Right lobe of liver (tissue), 6 donors: ENCODE data around the gene HYDIN. TPM values are rescaled to one million over a fixed set of nuclear protein-coding genes. Genes with fewer than 3 reads are reported as not detected.

ENCODE experiments used
- ATAC-seq, 4 donors: fragments of 200-7000 bp; cut with Tn5 transposase; one replicate each; pipeline ENCODE4 v1.9.1; 2020; ENCODE audit warnings: mild to moderate bottlenecking in 4 of 4, moderate library complexity in 4 of 4
- DNase-seq, 3 donors: peaks; one replicate each; pipeline ENCODE4 v3.0.0-alpha.2; 2020
- H3K27ac ChIP-seq, 3 donors: fragments of 200-600 bp; one replicate each; pipeline ENCODE4 v1.8.0; 2022
- H3K27me3 ChIP-seq, 2 donors: fragments of 200-600 bp; one replicate each; pipeline ENCODE4 v1.8.0; 2022
- H3K36me3 ChIP-seq, 4 donors: fragments of 200-600 bp; sonication (generic) in 1 of 4; one replicate each; pipeline versions ENCODE4 v1.5.1 to v1.8.0; 2017 to 2022; ENCODE audit warnings: control low read depth in 1 of 4
- H3K4me1 ChIP-seq, 4 donors: fragments of 200-600 bp; sonication (generic) in 1 of 4; one replicate each; pipeline versions ENCODE4 v1.5.1 to v1.8.0; 2017 to 2022; ENCODE audit warnings: control low read depth in 1 of 4
- H3K4me3 ChIP-seq, 3 donors: fragments of 200-600 bp; one replicate each; pipeline ENCODE4 v1.8.0; 2022
- H3K9me3 ChIP-seq, 4 donors: fragments of 200-600 bp; sonication (generic) in 1 of 4; one replicate each; pipeline versions ENCODE4 v1.5.1 to v1.8.0; 2017 to 2022; ENCODE audit warnings: control low read depth in 1 of 4
- CTCF ChIP-seq, 4 donors: fragments of 200-600 bp in 3 of 4; fragments of 450-650 bp in 1 of 4; IDR thresholded peaks; one replicate each; pipeline versions ENCODE4 v1.5.1 to v1.8.0; 2016 to 2022; ENCODE audit warnings: antibody characterized with exemption in 4 of 4, mild to moderate bottlenecking in 2 of 4
- POLR2A ChIP-seq: fragments of 450-650 bp; IDR thresholded peaks from one replicate; pipeline ENCODE4 v1.6.1; 2017; ENCODE audit warnings: antibody characterized with exemption, mild to moderate bottlenecking
- WGBS: methylation state at CpG from one replicate; pipeline ENCODE4 v1.1.6; 2018; ENCODE audit warnings: low coverage, low lambda C conversion rate; ENCODE audit not compliant: insufficient coverage; ENCODE audit errors: missing lambda C conversion rate; 5-methylcytosine and 5-hydroxymethylcytosine counted together
- intact Hi-C, 2 donors: fragments of 100-400 bp; cut with DNase I; formaldehyde crosslinking; loops; one replicate each; pipeline versions ENCODE4 v1.11.2 to v1.14.1; 2022
- total RNA-seq, 6 experiments: library from RNA; depleted of rRNA in 2 of 6; stranded (reverse); fragments of >200 nt in 2 of 6; fragmentation: NEBNext Ultra II Directional in 3 of 6; extraction: Animal tissue kit (Norgen Biotek cat#: 25700) in 3 of 6; gene quantifications; one replicate each; pipeline versions ENCODE4 v1.1.0 to v1.2.4, GENCODE V29; 2016 to 2023
- donor health status: DM: no; HTN: yes; CAD: no.
- donor health status: DM: no; HTN: no; CAD: no.
- donor health status: DM: no; HTN: no; CAD: no.
- donor health status: DM: no; HTN: yes; CAD: no.
- donor health status: DM: no; HTN: yes; CAD: no.

HYDIN gene
- total RNA-seq, 6 experiments from 2014 or later = 0.20 to 1.4 (median 0.27) TPM; not detected in 1

DNA sequence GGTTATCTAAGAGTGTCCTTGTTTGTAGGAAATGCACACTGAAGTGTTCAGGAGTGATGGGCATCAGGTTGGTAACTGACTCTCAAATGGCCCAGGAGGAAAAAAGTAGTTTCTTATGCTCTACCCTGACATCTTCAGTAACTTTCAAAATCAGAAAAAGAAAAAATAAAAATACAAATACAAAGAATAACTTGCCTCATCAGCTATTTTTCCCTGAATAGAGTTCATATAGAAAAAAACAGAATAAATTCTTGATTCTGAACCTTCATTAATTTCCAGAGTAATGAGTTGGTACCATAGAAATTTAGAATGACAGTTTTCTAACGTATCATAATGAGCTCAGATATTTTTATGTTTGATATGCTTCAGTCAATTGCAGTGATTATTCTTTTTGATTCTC, 27.2 kb upstream of the HYDIN start:
- intact Hi-C loops = no loop called here
- no peaks in the 10 kb centered on the region for H3K9me3 ChIP-seq
- H3K4me1 ChIP-seq = no peaks in the 10 kb centered on the region
- WGBS = 44% methylated on average over 1 of the region's 1 CpG
- TF ChIP-seq POLR2A = no peak
- no peak for TF ChIP-seq CTCF (IDR thresholded peaks at IDR 0.05)
- H3K27me3 ChIP-seq = no peaks in the 10 kb centered on the region
- no peak for DNase-seq
- H3K36me3 ChIP-seq = no peaks in the 10 kb centered on the region
- no peak overlapping the region for H3K4me3 ChIP-seq
- no peak overlapping the region for H3K27ac ChIP-seq
- no peak for ATAC-seq

GRCh38 chr16:71255721-71256120, 25.2 kb upstream of the HYDIN start:
- H3K27ac ChIP-seq = no peak overlapping the region
- no peaks in the 10 kb centered on the region for H3K27me3 ChIP-seq
- H3K4me1 ChIP-seq = peaks cover 0 to under 1% (median 0%) of the 10 kb centered on the region in 4 donors
- DNase-seq (no peak), ATAC-seq (no peak)
- no peak overlapping the region for H3K4me3 ChIP-seq
- no peaks in the 10 kb centered on the region for H3K9me3 ChIP-seq
- TF ChIP-seq CTCF (IDR thresholded peaks at IDR 0.05) (no peak), POLR2A (no peak)
- WGBS = 70% methylated on average over 6 of the region's 6 CpGs
- no peaks in the 10 kb centered on the region for H3K36me3 ChIP-seq
- intact Hi-C loops = no loop called here

- H3K4me3 ChIP-seq = no peak overlapping the region
- intact Hi-C loops = no loop called here
These were observed 24.5 kb upstream of the HYDIN start for GRCh38 chr16:71254832-71255525.

DNA sequence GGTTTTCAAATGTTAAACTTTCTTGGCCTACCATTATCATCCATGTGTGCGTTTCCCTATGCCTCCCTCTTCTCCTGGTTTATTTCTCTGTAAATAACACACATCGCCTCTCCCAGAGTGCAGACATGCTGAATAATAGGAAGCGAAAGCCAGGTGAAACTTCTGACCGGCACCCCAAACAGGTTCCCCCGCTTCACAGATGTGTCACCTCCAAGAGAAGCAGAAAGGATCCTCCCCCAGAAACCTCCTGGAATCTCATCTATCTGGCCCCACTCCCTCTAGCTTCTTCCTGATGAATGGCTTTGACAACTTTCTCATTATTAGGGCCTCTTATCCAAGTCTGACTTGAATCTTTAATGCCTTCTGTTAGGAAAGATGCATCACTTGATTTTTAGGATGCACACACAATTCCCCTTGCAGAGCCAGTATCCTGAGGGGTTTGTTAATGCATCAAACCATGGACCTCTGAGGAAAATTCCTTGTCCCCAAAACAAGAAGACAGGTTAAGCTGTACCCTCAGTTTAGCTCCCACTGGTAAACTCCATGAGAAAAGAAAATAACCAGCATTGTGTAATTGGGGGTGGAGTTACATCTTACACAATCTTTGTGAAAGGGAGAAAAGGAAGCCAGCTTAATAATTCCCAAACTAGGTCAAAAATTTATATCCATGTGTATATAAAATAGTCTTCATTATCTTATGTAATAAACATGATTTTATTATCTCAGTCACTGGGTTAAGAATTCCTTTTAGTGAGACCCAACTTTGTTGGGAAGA, 20.1 kb upstream of the HYDIN start:
- Histone ChIP-seq H3K4me3 (no peak overlapping the region), H3K9me3 (no peaks in the 10 kb centered on the region), H3K4me1 (peaks cover 0 to 3% (median 0%) of the 10 kb centered on the region in 4 donors), H3K36me3 (no peaks in the 10 kb centered on the region), H3K27me3 (no peaks in the 10 kb centered on the region), H3K27ac (no peak overlapping the region)
- intact Hi-C loops = no loop called here
- 91% methylated on average over 5 of the region's 5 CpGs for WGBS
- no peak for DNase-seq
- TF ChIP-seq POLR2A = no peak
- peak in 1 of 4 donors; percentile 64 for ATAC-seq

More at GRCh38 chr16:71254832-71255525, 24.5 kb upstream of the HYDIN start:
- Histone ChIP-seq H3K9me3 (no peaks in the 10 kb centered on the region), H3K27ac (no peak overlapping the region), H3K4me1 (peaks cover 0 to 3% (median 0%) of the 10 kb centered on the region in 4 donors), H3K36me3 (no peaks in the 10 kb centered on the region), H3K27me3 (no peaks in the 10 kb centered on the region)
- TF ChIP-seq CTCF (IDR thresholded peaks at IDR 0.05) (no peak), POLR2A (no peak)
- no peak for ATAC-seq
- no peak for DNase-seq
- 60% methylated on average over 4 of the region's 4 CpGs for WGBS

DNA sequence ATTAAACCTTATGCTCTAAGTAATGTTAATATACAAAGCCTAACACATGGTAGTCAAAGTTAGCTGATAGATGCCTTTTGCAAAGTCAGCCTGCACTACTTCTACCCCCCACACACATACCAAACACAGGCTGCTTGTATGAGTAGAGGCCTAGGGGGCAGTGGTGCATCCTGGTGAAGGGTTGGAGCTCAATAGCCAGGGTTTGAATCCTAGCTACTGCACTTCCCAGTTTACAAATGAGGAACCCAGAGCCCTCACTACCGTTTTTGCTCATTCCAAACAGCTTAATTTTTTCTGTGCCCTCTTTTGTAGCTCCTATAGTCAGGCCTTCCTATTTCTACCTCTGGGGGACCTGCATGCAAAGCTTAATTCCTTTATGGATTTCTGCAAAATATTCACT, 18.9 kb upstream of the HYDIN start:
- intact Hi-C loops = no loop called here
- H3K36me3 ChIP-seq = no peaks in the 10 kb centered on the region

More for the DNA sequence above, 18.9 kb upstream of the HYDIN start:
- no CpG with 5 or more reads among the region's 1 CpG for WGBS
- no peaks in the 10 kb centered on the region for H3K9me3 ChIP-seq
- TF ChIP-seq CTCF (IDR thresholded peaks at IDR 0.05) = no peak
- no peak for TF ChIP-seq POLR2A
- H3K27ac ChIP-seq = no peak overlapping the region
- peaks cover 0 to 3% (median 0%) of the 10 kb centered on the region in 4 donors for H3K4me1 ChIP-seq
- no peak overlapping the region for H3K4me3 ChIP-seq
- DNase-seq = no peak
- no peaks in the 10 kb centered on the region for H3K27me3 ChIP-seq
- ATAC-seq = peak in 1 of 4 donors; percentile 44
